Renal pelvis (tissue), 12 donors: ENCODE measurements around the gene FCRL6. TPM values are rescaled to one million over a fixed set of nuclear protein-coding genes. Genes with fewer than 3 reads are reported as not detected.

Experiments
- DNase-seq: peaks from one replicate; pipeline ENCODE4 v3.0.0-alpha.2; 2013
- long read RNA-seq, 16 experiments: transcript quantifications; one replicate each; lab custom pipeline, GENCODE V29; 2026
- polyA plus RNA-seq, 3 donors: library from polyadenylated mRNA; unstranded; fragments of 120-200 nt; gene quantifications; one replicate each; pipeline ENCODE4 v1.2.1, GENCODE V29; 2013; ENCODE audit not compliant: insufficient read length in 3 of 3

FCRL6 gene
- polyA plus RNA-seq, result under 1 TPM; 0.33 to 0.67 (median 0.48) TPM
- long read RNA-seq, donor 1, result 0 reads
- long read RNA-seq, donor 2, result 0 reads
- long read RNA-seq, donor 3, result 0 reads
- long read RNA-seq, donor 4, result 0 reads
- long read RNA-seq, donor 5, result 0 reads
- long read RNA-seq, donor 6, result 0 reads
- long read RNA-seq, donor 7, result 0 reads
- long read RNA-seq, donor 8, result 0 reads
- long read RNA-seq, donor 9, result 0 reads
- long read RNA-seq, donor 10, result 0 reads
- long read RNA-seq, donor 11, result 0 reads
- long read RNA-seq, donor 12, result 0 reads
- long read RNA-seq, donor 13, result 0 reads
- long read RNA-seq, donor 14, result 0 reads
- long read RNA-seq, donor 15, result 0 reads
- long read RNA-seq, donor 16, result 0 reads

GRCh38 chr1:159802111-159802510 lies at the start of gene FCRL6:
TSS of gene FCRL6 (plus strand) at chr1:159802360. CDS start at chr1:159802425, 65 bp downstream.
- DNase-seq, result no peak

DNA sequence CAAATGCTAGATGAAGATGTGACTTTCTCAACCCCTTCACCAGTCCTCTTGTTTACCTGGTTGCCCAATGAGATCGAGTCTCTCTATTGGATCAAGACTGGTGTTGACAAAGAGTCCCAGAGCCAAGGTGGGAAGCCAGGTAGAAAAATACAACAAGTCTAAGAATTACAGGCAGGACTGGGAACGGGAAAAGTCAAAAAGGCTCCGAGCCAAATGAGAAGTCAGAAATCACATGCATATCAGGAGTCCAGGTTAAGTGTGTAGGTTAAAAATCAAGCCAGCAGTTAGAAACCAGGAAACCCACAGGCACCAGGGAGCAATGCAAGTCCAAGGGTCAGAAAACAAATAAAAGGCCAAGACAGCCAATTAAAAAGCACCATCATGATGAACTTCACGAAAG lies 48.8 kb upstream of the FCRL6 start:
- DNase-seq, result no peak

DNA sequence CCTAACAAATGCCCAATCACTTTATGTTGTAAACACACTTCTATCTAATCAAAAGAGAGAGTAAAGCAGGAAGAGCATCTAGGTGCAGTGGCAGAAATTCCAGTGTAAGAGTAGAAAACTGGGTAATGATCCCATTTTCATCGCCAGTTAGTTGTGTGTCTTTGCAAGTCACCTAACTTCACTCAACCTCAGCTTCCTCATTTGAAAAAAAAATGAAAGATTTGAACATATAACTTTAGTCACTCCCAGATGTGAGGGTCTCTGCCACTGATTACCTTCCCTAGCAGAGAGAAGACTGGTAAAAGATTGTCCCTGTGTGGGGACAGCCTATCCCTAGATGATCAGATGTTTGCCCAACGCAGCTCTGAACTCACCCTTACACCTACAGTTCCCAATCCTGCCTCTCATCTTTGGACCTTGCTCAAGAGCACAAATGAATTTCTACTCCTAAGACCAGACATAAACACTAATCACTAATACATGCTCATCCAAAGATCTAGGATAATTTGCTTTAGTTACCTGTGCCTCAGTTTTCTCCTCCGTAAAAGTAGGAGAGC lies 46.6 kb upstream of the FCRL6 start:
- DNase-seq, result no peak

DNA sequence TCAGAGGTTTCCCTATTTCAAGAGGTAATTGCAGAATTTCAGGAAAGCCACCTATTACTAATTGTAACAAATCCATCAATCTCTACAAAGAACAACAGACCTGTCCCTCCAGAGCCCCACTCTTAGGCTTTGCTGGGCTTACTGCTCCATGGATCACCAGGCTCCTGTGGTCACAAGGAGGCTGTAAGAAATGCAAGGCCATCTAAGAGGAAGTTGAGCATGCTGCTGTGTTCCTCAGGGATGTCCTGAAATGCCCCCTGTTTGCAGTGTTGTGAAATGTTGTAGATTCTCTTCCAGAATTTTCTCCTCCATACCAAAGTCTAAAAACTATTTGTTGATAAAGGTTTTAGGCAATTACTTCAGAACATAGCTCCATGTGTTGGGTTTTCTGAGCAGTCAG lies 45.8 kb upstream of the FCRL6 start:
- DNase-seq, result no peak

GRCh38 chr1:159763686-159764085 lies 38.5 kb upstream of the FCRL6 start:
- DNase-seq, result no peak

GRCh38 chr1:159765806-159766205 lies 36.4 kb upstream of the FCRL6 start:
- DNase-seq, result no peak

DNA sequence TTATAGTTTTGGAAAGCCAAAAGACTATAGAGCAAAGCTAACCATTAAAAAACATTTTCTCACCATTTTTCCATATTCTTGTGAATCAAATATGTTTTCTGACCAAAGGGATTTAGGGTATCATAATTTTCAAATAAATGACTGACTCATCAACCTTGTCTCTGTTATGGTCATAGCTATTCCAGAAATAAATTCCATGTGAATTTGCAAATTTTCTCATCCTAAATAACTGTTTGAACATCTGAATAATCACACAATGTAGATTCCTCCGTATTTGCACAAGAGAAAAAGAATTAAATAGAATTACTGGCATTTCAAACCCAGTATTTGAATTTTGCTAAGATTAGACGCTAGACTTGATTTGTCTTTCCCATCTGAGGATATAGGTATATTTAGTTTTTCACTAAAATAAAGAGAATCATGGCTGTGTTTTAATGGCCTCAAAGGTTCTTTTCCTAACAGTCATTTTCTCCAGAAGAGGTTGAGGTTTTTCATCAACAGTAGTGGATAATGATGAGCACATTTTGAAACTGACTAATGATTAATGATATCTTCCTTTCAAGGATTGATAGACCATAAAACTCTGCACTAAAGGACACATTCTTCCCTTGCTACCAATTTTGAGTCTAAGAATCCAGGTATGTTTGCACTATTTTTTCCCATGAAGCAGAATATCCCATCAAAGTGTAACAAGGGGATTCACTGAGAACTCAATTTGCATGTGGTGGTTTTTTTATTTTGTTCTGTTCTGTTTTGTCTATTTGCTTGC lies 30.8 kb upstream of the FCRL6 start:
- no peak for DNase-seq

GRCh38 chr1:159774465-159774864 lies 27.7 kb upstream of the FCRL6 start:
- no peak for DNase-seq

- no peak for DNase-seq
Measured at GRCh38 chr1:159775716-159776115, 26.4 kb upstream of the FCRL6 start.

DNA sequence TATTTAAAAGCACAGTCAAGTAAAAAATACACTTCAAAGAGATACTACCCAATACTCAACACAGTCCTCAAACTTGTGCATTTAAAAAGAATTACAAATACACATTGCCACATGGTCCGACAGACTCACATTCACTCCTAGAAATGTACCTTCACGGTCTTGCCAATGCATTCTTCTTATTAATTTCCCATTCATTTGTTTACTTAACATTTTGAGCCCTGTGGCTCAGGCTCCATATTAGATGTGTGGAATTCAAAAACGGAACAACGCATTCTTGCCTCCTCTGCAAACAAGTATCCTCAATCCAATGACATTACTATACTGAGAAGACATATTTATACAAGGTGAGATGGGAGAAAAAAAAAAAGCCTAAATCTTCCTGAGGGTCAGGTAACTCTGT lies 23.9 kb upstream of the FCRL6 start:
- DNase-seq, result no peak

DNA sequence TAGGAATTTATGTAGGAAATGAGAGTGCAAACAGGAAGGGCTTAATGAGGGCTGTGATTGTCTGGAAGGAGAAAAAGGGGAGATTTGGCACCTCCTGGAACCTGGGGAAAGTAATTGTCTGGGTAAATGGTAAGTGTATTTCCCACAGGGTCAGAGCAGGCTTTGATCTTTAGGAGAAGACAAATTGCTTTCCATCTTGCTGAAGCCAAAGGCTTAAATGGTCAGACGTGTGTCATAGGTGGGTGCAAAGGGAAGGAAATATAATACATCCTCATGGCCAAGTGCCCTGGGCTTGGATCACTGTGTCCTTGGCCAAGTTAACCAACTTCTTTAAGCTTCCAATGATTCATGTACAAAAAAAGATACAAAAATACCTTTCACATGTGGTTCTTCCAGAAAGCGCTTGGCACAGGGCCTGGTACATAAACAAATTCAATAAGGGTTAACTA lies 22.7 kb upstream of the FCRL6 start:
- no peak for DNase-seq

GRCh38 chr1:159780583-159781582 lies 21.3 kb upstream of the FCRL6 start, which contains the start of gene DUSP23:
TSS of gene DUSP23 (plus strand) at chr1:159780962. CDS start at chr1:159781101, 139 bp downstream.
- peak; percentile 97 for DNase-seq

DNA sequence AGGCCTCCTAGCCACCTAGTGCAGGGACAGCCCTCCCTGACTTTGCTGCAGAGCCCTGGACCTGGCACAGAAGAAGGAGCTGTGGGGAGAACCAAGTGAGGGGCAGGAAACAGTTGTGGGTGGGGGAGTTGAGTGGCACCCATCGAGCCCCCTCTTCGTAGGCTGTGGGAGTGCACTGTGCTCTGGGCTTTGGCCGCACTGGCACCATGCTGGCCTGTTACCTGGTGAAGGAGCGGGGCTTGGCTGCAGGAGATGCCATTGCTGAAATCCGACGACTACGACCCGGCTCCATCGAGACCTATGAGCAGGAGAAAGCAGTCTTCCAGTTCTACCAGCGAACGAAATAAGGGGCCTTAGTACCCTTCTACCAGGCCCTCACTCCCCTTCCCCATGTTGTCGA lies 20.2 kb upstream of the FCRL6 start:
- no peak for DNase-seq

DNA sequence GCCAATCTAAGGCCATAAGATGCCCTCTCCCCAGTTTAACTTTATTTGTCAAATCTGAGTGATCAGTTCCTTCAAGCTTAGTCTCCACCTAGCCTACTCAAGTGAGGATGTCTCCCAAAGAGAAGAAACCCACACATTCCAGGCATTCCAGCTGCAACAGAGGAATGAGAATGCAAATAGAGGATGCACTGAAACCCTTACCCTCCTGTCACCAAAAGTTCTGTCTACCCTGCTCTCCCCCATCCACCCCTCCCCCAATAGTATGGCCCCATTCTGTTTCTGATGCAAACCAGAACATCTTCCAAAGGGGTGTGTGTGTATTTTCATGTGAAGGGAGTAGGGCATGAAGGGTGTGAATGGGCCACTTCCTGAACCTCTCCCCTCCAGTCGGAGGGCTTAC lies 18.4 kb upstream of the FCRL6 start:
- DNase-seq, result no peak

DNA sequence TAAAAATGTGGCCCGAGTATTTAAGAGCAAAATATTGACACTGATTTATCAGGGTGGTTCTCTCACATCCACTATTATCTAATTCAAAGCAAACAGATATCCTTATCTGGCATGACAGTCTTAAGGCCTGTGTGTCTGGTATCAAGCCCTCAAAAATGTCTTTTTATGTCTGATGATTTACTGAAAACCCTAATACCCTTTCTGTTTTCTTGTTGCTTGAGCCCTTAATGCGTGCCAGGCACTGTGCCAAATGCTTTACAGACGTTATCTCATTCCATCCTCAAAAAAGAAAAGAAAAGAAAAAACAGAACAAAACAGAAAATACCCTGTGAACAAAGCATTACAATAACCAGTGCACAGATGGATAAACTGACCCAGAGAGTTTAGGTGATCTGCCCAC lies 15.7 kb upstream of the FCRL6 start:
- DNase-seq, result no peak

- no peak for DNase-seq
Measured at GRCh38 chr1:159786966-159787365, 15.2 kb upstream of the FCRL6 start.

GRCh38 chr1:159790237-159790917 lies 11.8 kb upstream of the FCRL6 start:
- peak; percentile 20 for DNase-seq

DNA sequence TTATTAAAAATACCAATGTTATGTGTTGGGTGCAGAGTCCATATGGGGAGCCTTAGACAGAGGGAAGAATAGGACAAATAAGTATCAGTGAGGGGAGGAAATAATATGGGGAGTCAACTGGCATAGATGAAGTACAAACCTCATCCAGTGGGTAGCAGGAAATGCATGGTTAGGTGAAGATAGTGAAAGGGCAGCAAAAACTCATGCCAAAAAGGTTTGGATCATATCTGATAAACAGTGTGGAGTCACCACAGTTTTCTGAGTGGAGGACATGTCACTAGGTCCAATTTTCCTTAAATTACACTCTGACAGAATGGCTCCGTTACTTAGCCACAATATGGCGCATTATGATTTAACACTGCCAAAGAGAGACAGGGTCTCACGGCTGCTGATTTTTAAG lies 11.1 kb upstream of the FCRL6 start:
- DNase-seq, result no peak

DNA sequence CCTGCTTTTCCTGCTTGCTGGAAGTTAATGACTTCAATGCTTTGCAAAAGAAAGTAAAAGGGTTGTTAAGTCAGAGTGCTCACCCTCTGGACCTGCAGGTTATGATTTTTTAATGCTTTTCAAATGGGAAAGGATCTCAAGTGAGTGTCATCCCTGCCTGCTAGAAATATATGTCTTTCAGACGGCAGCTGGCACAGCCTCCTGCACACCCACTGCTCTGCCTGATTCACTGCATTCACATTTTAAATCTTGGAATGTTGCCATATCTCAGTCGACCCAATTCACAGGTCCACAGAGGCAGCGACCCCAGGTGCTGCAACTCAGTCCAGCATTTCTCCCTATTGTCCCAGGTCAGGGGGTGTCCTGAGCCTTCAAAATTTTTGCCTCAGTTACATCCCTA lies 10.7 kb upstream of the FCRL6 start:
- DNase-seq, result no peak

- DNase-seq, result no peak
Measured at GRCh38 chr1:159795534-159795933, 6.6 kb upstream of the FCRL6 start.

GRCh38 chr1:159798893-159799292 lies 3.3 kb upstream of the FCRL6 start:
- DNase-seq, result peak; percentile 73
